HL-60 (cell line): ENCODE measurements around the gene GM2A.

Experiments
- DNase-seq, 2 experiments: peaks; one replicate each; pipeline ENCODE4 v3.0.0-alpha.2; 2010 to 2020; ENCODE audit warnings: low read depth in 1 of 2, low spot score in 1 of 2
- H3K27ac ChIP-seq: fragments of 250-450 bp; sonication (Bioruptor Pico); replicated peaks from 2 replicates; pipeline ENCODE4 v1.5.1; 2020; ENCODE audit warnings: mild to moderate bottlenecking, moderate library complexity
- H3K27me3 ChIP-seq: fragments of 250-450 bp; sonication (Bioruptor Pico); 2 replicates; pipeline ENCODE4 v1.5.1; 2021; ENCODE audit warnings: mild to moderate bottlenecking, moderate library complexity; ENCODE audit not compliant: insufficient read depth, poor library complexity, severe bottlenecking
- H3K4me3 ChIP-seq: replicated peaks from 2 replicates; pipeline ENCODE4 v1.5.1; 2011; ENCODE audit warnings: mild to moderate bottlenecking, control low read depth, low read length; ENCODE audit not compliant: insufficient read depth
- CTCF ChIP-seq: IDR thresholded peaks from one replicate; pipeline ENCODE4 v1.5.1; 2011; ENCODE audit warnings: low read length, control low read depth, inconsistent platforms; ENCODE audit not compliant: insufficient read depth
- GABPA ChIP-seq: IDR thresholded peaks from 2 replicates; pipeline ENCODE4 v1.6.1; 2012; ENCODE audit warnings: low read depth
- POLR2AphosphoS5 ChIP-seq: IDR thresholded peaks from 2 replicates; pipeline ENCODE4 v1.6.1; 2012; ENCODE audit warnings: low read depth
- REST ChIP-seq: IDR thresholded peaks from 2 replicates; pipeline ENCODE4 v1.6.1; 2012; ENCODE audit warnings: low read depth; ENCODE audit not compliant: insufficient replicate concordance
- SPI1 ChIP-seq: IDR thresholded peaks from 2 replicates; pipeline ENCODE4 v1.6.1; 2012; ENCODE audit warnings: low read depth, mild to moderate bottlenecking, borderline replicate concordance

GM2A gene

GRCh38 chr5:151222054-151222789, 30.8 kb upstream of the GM2A start:
- TF ChIP-seq GABPA (no peak), CTCF (no peak), POLR2AphosphoS5 (no peak), SPI1 (no peak)
- H3K27me3 ChIP-seq: no peaks in the 10 kb centered on the region
- no peak for DNase-seq
- H3K4me3 ChIP-seq: no peak overlapping the region
- no peak overlapping the region; the same call in 1 of the 2 replicates for H3K27ac ChIP-seq

- peak in 1 of 2 experiments; percentile 55 for DNase-seq
- Histone ChIP-seq H3K27ac (peak overlapping the region; percentile 74), H3K27me3 (no peaks in the 10 kb centered on the region), H3K4me3 (peak overlapping the region; percentile 71)
- TF ChIP-seq GABPA (no peak), SPI1 (no peak), POLR2AphosphoS5 (no peak), REST (no peak), CTCF (no peak)
Observed at GRCh38 chr5:151222790-151223446, 30.1 kb upstream of the GM2A start.

- TF ChIP-seq POLR2AphosphoS5 (no peak), GABPA (no peak), SPI1 (no peak), CTCF (no peak), REST (no peak)
- H3K27ac ChIP-seq: peak within 1 kb of the TSS; percentile 74
- no peaks in the 10 kb centered on the region for H3K27me3 ChIP-seq
- peak within 1 kb of the TSS; percentile 71 for H3K4me3 ChIP-seq
- DNase-seq: peak in 1 of 2 experiments; percentile 71
Observed at GRCh38 chr5:151223447-151224264, 29.3 kb upstream of the GM2A start, which contains the start of gene CCDC69. Gene CCDC69 (minus strand): TSS chr5:151224092. CDS start chr5:151223970, 122 bp downstream.
